Nephron (organoid): Measurements from ENCODE around the gene REL.
"Not testable (repeated sequence)": the region's sequence is repeated elsewhere in the genome, so short reads cannot be mapped to it uniquely, and the experiment has no call there.

Source experiments
- H3K27ac Mint-ChIP-seq, 3 experiments: 2 replicates each; pipeline ENCODE4 v1.8.0; 2020; ENCODE audit warnings: mixed read lengths in 3 of 3, mild to moderate bottlenecking in 2 of 3, moderate library complexity in 1 of 3
- H3K27me3 Mint-ChIP-seq: 2 replicates; pipeline ENCODE4 v1.8.0; 2021; ENCODE audit warnings: low read depth, mild to moderate bottlenecking, moderate library complexity, mixed read lengths
- H3K36me3 Mint-ChIP-seq: 2 replicates; pipeline ENCODE4 v1.8.0; 2020; ENCODE audit warnings: low read depth, mixed read lengths
- H3K4me1 Mint-ChIP-seq: 2 replicates; pipeline ENCODE4 v1.8.0; 2020; ENCODE audit warnings: mixed read lengths
- H3K4me3 Mint-ChIP-seq, 3 experiments: 2 replicates each; pipeline ENCODE4 v1.8.0; 2020; ENCODE audit warnings: mild to moderate bottlenecking in 3 of 3, mixed read lengths in 3 of 3, moderate library complexity in 2 of 3
- H3K9me3 Mint-ChIP-seq: 2 replicates; pipeline ENCODE4 v1.8.0; 2020; ENCODE audit warnings: mixed read lengths
- TF ChIP-seq, protein P1 (sequence below), 3 experiments: fragments of 200-600 bp; sonication (generic); IDR thresholded peaks; one replicate each; pipeline ENCODE4 v1.5.0; 2021; ENCODE audit warnings: antibody characterized with exemption in 3 of 3; ENCODE audit not compliant: unreplicated experiment in 3 of 3

Gene REL

DNA sequence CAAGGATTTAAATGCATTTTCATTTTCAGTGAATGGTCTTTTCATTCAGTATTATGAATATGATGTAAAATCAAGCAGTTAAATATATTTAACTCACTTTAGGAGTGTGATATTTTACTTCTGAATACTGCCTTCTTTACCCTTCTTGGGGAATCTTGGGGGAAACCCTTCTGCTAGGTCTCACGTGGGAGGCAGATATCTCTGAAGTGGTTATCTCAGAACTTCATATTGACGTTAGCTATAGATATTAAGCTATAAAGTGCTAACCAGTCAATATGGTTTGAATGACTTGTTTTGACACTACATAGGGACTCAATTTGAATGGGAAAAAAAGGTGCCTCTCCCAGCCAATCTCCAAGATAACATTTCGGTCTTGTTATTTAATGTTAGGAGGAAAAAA, 9.8 kb downstream of the REL start:
- Mint-ChIP-seq H3K27ac (no peak overlapping the region), H3K27me3 (no peaks in the 10 kb centered on the region), H3K36me3 (peaks cover 31% of the 10 kb centered on the region), H3K9me3 (no peaks in the 10 kb centered on the region), H3K4me1 (no peaks in the 10 kb centered on the region), H3K4me3 (no peak overlapping the region)
- TF ChIP-seq, protein P1, sequence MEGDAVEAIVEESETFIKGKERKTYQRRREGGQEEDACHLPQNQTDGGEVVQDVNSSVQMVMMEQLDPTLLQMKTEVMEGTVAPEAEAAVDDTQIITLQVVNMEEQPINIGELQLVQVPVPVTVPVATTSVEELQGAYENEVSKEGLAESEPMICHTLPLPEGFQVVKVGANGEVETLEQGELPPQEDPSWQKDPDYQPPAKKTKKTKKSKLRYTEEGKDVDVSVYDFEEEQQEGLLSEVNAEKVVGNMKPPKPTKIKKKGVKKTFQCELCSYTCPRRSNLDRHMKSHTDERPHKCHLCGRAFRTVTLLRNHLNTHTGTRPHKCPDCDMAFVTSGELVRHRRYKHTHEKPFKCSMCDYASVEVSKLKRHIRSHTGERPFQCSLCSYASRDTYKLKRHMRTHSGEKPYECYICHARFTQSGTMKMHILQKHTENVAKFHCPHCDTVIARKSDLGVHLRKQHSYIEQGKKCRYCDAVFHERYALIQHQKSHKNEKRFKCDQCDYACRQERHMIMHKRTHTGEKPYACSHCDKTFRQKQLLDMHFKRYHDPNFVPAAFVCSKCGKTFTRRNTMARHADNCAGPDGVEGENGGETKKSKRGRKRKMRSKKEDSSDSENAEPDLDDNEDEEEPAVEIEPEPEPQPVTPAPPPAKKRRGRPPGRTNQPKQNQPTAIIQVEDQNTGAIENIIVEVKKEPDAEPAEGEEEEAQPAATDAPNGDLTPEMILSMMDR (IDR thresholded peaks at IDR 0.05; ENCODE audit: unreplicated experiment in 3 of 3): no peak

GRCh38 chr2:60898567-60898966, 17.2 kb downstream of the REL start:
- Mint-ChIP-seq H3K4me3 (no peak overlapping the region), H3K27ac (no peak overlapping the region), H3K4me1 (no peaks in the 10 kb centered on the region), H3K9me3 (no peaks in the 10 kb centered on the region), H3K36me3 (peaks cover 52% of the 10 kb centered on the region), H3K27me3 (no peaks in the 10 kb centered on the region)
- TF ChIP-seq, protein P1 (IDR thresholded peaks at IDR 0.05; ENCODE audit: unreplicated experiment in 3 of 3): no peak

DNA sequence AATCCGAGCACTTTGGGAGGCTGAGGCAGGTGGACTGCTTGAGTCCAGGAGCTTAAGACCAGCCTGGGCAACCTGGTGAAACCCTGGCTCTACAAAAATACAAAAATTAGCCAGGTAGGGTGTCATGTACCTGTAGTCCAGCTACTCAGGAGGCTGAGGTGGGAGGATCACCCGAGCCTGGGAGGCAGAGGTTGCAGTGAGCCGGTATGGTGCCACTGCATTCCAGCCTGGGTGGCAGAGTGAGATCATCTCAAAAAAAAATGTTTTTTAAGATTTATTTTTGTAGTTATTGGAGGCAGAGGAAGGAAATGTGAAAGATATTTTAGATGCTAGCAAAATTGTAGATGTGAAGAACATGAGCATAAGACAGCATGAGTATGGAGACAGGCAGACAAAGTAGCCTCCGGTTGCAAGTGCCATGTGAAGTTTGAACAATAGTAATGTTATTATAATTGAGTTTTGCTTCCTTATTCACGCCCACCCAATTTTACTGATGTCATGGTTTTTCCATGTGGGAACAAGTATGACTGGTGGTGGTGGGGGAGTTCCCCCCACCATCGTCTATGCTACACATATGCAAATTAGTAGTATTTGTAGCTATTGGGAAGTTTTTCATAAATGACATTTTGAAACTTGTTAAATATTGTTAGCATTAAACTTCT, 18.0 kb downstream of the REL start:
- Mint-ChIP-seq H3K4me3 (no peak overlapping the region), H3K36me3 (peaks cover 46% of the 10 kb centered on the region), H3K27me3 (no peaks in the 10 kb centered on the region), H3K9me3 (no peaks in the 10 kb centered on the region), H3K27ac (no peak overlapping the region), H3K4me1 (no peaks in the 10 kb centered on the region)
- TF ChIP-seq, protein P1 (IDR thresholded peaks at IDR 0.05; ENCODE audit: unreplicated experiment in 3 of 3): no peak

GRCh38 chr2:60899892-60900249, 18.5 kb downstream of the REL start:
- TF ChIP-seq, protein P1 (IDR thresholded peaks at IDR 0.05; ENCODE audit: unreplicated experiment in 3 of 3): no peak
- Mint-ChIP-seq H3K4me3 (no peak overlapping the region), H3K27me3 (no peaks in the 10 kb centered on the region), H3K27ac (no peak overlapping the region), H3K9me3 (no peaks in the 10 kb centered on the region), H3K36me3 (peaks cover 43% of the 10 kb centered on the region), H3K4me1 (no peaks in the 10 kb centered on the region)

DNA sequence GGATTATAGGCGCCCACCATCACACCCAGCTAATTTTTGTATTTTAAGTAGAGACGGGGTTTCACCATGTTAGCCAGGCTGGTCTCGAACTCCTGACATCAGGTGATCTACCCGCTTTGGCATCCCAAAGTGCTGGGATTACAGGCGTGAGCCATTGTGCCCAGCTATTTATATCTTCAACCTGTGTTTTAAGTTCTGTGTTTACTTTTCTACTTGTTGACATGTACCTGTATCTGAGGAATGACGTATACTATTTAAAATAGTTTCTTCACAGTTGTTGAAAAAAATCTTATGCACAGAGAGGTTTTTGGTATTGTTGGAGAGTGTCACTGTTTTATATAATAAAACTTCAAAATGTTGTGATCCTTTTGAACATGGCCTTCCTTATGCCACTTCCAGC, 19.9 kb downstream of the REL start:
- not testable (repeated sequence) for H3K27me3 Mint-ChIP-seq, H3K27ac Mint-ChIP-seq, H3K4me1 Mint-ChIP-seq, H3K9me3 Mint-ChIP-seq, H3K4me3 Mint-ChIP-seq
- peaks cover 45% of the 10 kb centered on the region for H3K36me3 Mint-ChIP-seq

- H3K4me1 Mint-ChIP-seq, H3K27ac Mint-ChIP-seq, H3K27me3 Mint-ChIP-seq, H3K9me3 Mint-ChIP-seq, H3K4me3 Mint-ChIP-seq: not testable (repeated sequence)
- H3K36me3 Mint-ChIP-seq: peaks cover 43% of the 10 kb centered on the region
These were observed 24.5 kb downstream of the REL start for GRCh38 chr2:60905867-60906266.

GRCh38 chr2:60906395-60906794, 25.0 kb downstream of the REL start:
- H3K4me3 Mint-ChIP-seq: no peak overlapping the region
- peaks cover 48% of the 10 kb centered on the region for H3K36me3 Mint-ChIP-seq
- H3K9me3 Mint-ChIP-seq: no peaks in the 10 kb centered on the region
- H3K27me3 Mint-ChIP-seq: no peaks in the 10 kb centered on the region
- no peaks in the 10 kb centered on the region for H3K4me1 Mint-ChIP-seq
- TF ChIP-seq, protein P1 (IDR thresholded peaks at IDR 0.05; ENCODE audit: unreplicated experiment in 3 of 3): no peak
- no peak overlapping the region for H3K27ac Mint-ChIP-seq
